A549 treated with ZK216348 at 1 μM for 4 hours (cell line): ENCODE results near the gene UBE2J1. TPM values are rescaled to one million over a fixed set of nuclear protein-coding genes. Genes with fewer than 3 reads are reported as not detected.

Source experiments
- total RNA-seq: library from RNA; stranded (reverse); fragments of 200-300 nt; extraction: Qiagen RNA extraction; gene quantifications from 5 replicates; pipeline ENCODE4 v1.2.3, GENCODE V29; 2022; ENCODE audit warnings: low read depth

Gene UBE2J1
- 10.4 to 19.9 TPM (median 14.8 TPM) in 5 replicates for total RNA-seq

GRCh38 chr6:89352278-89353117, at the start of gene UBE2J1:
UBE2J1 (minus strand) TSS chr6:89352722; CDS start chr6:89352569, 153 bp downstream.

DNA sequence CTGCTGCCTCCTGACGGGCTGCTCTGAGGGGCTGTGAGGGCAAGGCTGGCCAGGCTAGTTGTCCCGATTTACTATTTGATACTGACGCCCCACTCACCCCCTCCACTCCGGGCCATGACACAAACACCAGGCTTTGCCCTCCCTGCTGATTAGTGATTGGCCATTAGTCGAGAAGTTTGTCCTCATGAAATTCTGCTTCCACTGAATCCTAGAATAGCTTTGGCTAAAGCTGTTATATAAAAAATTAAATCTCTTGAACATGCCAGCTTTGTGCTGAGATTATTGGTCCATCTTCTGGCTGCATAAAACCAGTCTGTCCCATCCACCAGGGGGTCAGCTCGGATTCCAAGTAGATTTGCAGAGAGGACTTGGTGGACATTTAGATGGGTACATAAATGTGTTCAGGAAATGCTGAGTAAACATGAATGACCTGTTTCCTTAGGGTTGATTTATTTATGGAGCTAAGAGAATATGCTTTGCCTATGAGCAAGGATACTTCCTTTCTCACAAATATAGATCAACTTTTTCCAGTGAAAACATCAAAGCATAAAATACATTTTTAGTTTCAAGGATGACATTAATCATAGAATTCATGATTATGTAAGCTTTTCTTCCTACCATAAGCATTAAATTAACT, 37.2 kb downstream of the UBE2J1 start, which contains the start of gene GABRR2:
Gene GABRR2, minus strand, starts transcription at position 51 of the 637 bp plus-strand sequence. CDS start 134 bp downstream, outside the sequence.

Other genes starting within 250 kb of the UBE2J1 start
- gene SRSF12, start 234.7 kb downstream of the UBE2J1 start, total RNA-seq = 0.75 to 1.9 TPM (median 1.0 TPM) in 5 replicates
- 7.4 to 15.8 TPM (median 13.9 TPM) in 5 replicates for gene PM20D2, start 206.7 kb downstream of the UBE2J1 start, total RNA-seq
- gene GABRR1, start 135.4 kb downstream of the UBE2J1 start, total RNA-seq = not detected in 5 replicates
- gene GABRR2, start 37.4 kb downstream of the UBE2J1 start, total RNA-seq = 0.09 to 0.21 TPM (median 0.13 TPM) in 4 of 5 replicates, not detected in the other
- 2.9 to 5.6 TPM (median 3.7 TPM) in 5 replicates for gene RRAGD, start 59.6 kb upstream of the UBE2J1 start, total RNA-seq
- 1.7 to 2.2 TPM (median 1.9 TPM) in 5 replicates for gene ANKRD6, start 80.4 kb upstream of the UBE2J1 start, total RNA-seq